AG04449 (cell line): ENCODE measurements around the gene ZNF428.
A peak's percentile ranks its signal among the peaks of the same experiment; 100 is the strongest.

Source experiments
- CTCF ChIA-PET: fragments of 350-600 bp; formaldehyde crosslinking; extraction: SDS; loops from one replicate; lab custom pipeline; 2021; ENCODE audit warnings: antibody characterized with exemption; lab: Yijun Ruan, JAX
- POLR2A ChIA-PET: fragments of 400-600, 350-600 bp; formaldehyde crosslinking; extraction: SDS; loops from one replicate; lab custom pipeline; 2020; ENCODE audit warnings: antibody characterized with exemption, inconsistent platforms; lab: Yijun Ruan, JAX
- DNase-seq: peaks from one replicate; pipeline ENCODE4 v3.0.0-alpha.2; 2010; ENCODE audit warnings: low read depth, low spot score
- H3K4me3 ChIP-seq: 2 replicates; pipeline ENCODE4 v1.5.1; 2011; ENCODE audit warnings: low read depth, mild to moderate bottlenecking, control low read depth, low read length
- TF ChIP-seq, protein P1 (sequence below): IDR thresholded peaks from one replicate; pipeline ENCODE4 v1.5.1; 2011; ENCODE audit warnings: mild to moderate bottlenecking, moderate library complexity, low read length, control low read depth, inconsistent platforms; ENCODE audit not compliant: insufficient read depth; ENCODE audit errors: missing control alignments

Gene ZNF428

DNA sequence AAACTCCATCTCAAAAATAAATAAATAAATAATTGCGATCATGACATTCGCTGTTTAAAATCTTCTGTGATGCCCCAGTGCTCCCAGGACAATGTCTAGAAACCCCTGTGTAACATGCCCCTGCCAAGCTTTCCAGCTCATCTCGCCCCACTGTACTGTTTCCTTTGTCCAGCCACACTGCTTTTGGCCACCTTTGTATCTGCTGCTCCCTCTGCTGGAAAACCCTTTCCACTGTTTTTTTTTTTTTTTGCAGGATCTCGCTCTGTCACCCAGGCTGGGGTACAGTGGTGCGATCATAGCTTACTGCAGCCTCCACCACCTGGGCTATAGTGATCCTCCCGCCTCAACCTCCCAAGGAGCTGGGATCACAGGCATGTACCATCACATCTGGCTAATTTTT lies 43.1 kb upstream of the ZNF428 start:
- TF ChIP-seq, protein P1, sequence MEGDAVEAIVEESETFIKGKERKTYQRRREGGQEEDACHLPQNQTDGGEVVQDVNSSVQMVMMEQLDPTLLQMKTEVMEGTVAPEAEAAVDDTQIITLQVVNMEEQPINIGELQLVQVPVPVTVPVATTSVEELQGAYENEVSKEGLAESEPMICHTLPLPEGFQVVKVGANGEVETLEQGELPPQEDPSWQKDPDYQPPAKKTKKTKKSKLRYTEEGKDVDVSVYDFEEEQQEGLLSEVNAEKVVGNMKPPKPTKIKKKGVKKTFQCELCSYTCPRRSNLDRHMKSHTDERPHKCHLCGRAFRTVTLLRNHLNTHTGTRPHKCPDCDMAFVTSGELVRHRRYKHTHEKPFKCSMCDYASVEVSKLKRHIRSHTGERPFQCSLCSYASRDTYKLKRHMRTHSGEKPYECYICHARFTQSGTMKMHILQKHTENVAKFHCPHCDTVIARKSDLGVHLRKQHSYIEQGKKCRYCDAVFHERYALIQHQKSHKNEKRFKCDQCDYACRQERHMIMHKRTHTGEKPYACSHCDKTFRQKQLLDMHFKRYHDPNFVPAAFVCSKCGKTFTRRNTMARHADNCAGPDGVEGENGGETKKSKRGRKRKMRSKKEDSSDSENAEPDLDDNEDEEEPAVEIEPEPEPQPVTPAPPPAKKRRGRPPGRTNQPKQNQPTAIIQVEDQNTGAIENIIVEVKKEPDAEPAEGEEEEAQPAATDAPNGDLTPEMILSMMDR, result peak; percentile 24
- ChIA-PET POLR2A (no interaction called here), CTCF (interaction anchor here (0.6 to 2.2 kb wide), 8 partner anchors 11 to 559 kb away, joined by 3 to 8 read pairs (median 4); no protein-coding TSS in a partner anchor)
- DNase-seq, result no peak
- H3K4me3 ChIP-seq, result no peak overlapping the region

DNA sequence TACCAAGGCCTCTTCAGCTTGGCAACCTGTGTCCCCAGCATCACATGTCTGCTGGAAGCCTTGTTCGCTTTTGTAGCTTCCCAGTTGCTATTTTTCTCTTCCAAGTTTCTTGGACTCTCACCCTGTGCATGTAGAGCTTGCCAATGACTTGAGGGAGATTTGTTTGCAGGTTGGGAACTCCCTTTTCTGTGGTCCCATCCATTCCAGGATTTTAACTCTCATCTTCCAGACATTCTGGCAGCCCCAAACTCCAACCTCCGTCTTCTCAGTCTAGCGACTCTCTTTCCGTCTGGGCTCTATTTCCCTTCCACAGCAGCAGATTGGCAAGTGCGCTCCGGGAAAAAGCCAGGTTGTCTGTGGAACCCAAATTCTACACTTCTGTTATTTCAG lies 41.5 kb upstream of the ZNF428 start:
- TF ChIP-seq, protein P1, result no peak
- H3K4me3 ChIP-seq, result no peak overlapping the region
- ChIA-PET POLR2A (no interaction called here), CTCF (interaction anchor here (2.2 kb wide), 1 partner anchor 19 kb away, joined by 8 read pairs; no protein-coding TSS in a partner anchor)
- no peak for DNase-seq

DNA sequence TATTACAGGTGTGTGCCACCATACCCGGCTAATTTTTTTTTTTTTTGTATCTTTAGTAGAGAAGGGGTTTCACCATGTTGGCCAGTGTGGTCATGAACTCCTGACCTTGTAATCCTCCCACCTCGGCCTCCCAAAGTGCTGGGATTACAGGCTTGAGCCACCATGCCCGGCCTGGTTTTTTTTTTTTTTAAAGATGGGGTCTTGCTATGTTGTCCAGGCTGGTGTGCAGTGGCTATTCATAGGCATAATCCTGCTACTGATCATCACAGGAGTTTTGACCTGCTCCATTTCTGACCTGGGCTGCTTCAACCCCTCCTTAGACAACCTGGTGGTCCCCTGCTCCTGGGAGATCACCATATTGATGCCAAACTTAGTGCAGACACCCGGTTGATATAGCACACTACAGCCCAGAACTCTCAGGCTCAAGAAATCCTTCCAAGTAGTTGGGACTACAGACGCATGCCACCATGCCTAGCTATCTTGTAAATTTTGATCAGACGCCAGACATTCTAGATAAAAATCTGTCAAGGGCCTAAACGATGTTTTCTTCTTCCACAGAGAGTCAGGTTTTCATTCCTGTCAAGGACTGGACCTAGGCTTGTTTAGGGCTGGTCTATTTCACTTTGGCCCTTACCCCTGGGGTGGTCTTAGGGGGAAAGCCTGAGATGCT lies 41.0 kb upstream of the ZNF428 start:
- POLR2A ChIA-PET, result no interaction called here
- H3K4me3 ChIP-seq, result no peak overlapping the region
- no peak for DNase-seq
- TF ChIP-seq, protein P1, result no peak
- CTCF ChIA-PET, result interaction anchor here (1.1 kb wide), 1 partner anchor 11 kb away, joined by 3 read pairs; no protein-coding TSS in a partner anchor

DNA sequence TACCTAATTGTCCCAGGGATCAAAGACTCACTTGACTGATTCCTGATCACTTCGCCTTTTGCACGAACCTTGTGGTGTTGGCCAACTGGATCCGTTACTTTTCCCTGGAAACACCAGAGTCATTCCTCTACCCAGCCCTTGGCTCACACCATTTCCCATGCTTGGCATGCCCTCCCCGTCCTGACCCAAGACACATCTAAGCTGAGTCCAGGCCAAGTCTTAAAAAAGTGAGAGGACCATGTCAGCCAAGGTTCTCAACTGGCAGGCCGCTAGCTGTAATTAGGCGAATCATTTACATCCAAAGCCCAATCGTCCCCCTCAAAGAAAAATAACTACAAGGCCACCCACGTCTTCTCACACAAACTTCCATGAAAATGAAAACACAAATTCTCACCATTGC lies 39.1 kb upstream of the ZNF428 start:
- POLR2A ChIA-PET, result no interaction called here
- no peak for DNase-seq
- H3K4me3 ChIP-seq, result no peak overlapping the region
- CTCF ChIA-PET, result interaction anchor here (1.2 to 1.4 kb wide), 3 partner anchors 10 to 103 kb away, joined by 3 to 4 read pairs (median 3); no protein-coding TSS in a partner anchor
- TF ChIP-seq, protein P1, result no peak

DNA sequence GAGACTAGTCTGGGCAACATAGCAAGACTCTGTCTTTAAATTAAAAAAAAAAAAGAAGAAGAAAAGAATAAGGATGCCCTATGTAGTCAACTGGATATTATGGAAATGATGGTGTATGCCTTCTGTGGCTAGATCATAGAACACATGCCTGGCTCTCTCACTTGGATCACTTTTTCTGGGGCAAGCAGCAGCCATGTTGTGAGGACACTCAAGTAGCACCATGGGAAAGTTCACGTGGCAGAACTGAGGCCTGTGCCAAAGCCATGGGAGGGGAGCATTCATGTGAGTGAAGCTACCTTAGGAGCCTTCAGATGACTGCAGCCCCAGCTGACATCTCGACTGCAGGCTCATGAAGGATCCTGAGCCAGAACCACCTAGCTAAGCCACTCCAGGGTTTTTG lies 38.6 kb upstream of the ZNF428 start:
- no peak overlapping the region for H3K4me3 ChIP-seq
- TF ChIP-seq, protein P1, result no peak
- CTCF ChIA-PET, result interaction anchor here (1.2 to 1.3 kb wide), 2 partner anchors 16 to 103 kb away, joined by 3 read pairs; no protein-coding TSS in a partner anchor
- no peak for DNase-seq
- POLR2A ChIA-PET, result no interaction called here

DNA sequence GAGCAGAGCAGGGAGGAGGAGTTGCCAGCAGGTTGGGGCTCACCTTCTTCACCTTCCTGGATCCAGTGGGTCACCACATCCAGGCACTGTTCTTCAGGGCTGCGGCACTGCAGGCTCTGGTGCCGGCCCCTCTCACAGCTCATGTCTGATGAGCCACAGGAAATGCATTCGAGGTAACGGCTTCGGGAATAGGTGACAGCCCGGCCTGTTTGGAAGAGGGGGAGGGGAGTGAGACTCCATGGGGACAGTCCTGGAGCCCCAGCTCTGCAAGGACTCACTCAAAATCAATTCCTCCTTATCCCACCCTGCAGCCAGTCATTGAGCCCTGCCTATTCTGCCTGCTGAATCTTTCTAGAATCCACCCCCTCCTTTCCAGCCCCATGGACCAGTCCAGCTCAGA lies 37.0 kb upstream of the ZNF428 start:
- no peak overlapping the region for H3K4me3 ChIP-seq
- no peak for DNase-seq
- ChIA-PET POLR2A (no interaction called here), CTCF (interaction anchor here (1.0 kb wide), 1 partner anchor 9 kb away, joined by 4 read pairs; no protein-coding TSS in a partner anchor)
- TF ChIP-seq, protein P1, result no peak
